GM12872 (cell line): Measurements from ENCODE around the gene IER5L.
A peak's percentile ranks its signal among the peaks of the same experiment; 100 is the strongest.

Source experiments
- TF ChIP-seq, protein P1 (sequence below): IDR thresholded peaks from 3 replicates; pipeline ENCODE4 v1.5.1; 2011; ENCODE audit warnings: low read depth, mild to moderate bottlenecking, low read length, moderate library complexity; ENCODE audit not compliant: insufficient read depth

Gene IER5L

DNA sequence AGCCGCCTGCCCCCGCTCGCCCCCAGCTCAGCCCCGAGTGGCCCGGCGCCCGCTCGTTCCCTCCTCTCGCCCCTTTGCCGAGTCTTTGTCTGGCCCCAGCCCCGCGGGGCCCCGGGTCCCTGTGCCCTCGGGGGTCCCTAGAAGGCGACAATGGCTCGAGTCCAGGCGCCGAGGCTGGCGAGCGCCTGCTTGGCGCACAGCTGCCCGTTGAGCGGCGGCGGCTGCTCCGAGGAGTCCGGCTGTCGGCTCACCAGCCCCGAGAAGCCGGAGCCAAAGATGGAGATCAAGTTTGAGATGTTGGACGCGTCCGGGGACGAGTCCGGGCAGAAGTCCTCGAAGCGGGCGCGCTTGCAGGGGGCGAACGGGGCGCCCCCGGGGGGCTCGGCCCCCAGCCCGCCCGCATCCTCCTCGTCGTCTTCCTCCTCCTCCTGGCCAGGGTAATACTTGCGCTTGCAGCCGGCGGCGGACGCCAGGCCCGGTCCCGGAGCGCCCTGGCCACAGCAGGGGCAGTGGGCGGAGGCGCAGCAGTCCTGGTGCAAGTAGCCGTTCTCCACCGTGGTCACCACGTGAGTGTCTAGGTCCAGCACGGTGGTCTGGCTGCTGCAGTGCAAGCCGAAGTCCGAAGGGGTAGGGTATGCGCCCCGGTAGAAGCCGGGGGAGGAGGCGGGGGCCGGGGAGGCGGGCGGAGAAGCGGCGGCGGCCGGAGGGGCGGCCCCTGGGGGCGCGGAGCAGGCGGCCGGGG, 1.2 kb downstream of the IER5L start:
- TF ChIP-seq, protein P1, sequence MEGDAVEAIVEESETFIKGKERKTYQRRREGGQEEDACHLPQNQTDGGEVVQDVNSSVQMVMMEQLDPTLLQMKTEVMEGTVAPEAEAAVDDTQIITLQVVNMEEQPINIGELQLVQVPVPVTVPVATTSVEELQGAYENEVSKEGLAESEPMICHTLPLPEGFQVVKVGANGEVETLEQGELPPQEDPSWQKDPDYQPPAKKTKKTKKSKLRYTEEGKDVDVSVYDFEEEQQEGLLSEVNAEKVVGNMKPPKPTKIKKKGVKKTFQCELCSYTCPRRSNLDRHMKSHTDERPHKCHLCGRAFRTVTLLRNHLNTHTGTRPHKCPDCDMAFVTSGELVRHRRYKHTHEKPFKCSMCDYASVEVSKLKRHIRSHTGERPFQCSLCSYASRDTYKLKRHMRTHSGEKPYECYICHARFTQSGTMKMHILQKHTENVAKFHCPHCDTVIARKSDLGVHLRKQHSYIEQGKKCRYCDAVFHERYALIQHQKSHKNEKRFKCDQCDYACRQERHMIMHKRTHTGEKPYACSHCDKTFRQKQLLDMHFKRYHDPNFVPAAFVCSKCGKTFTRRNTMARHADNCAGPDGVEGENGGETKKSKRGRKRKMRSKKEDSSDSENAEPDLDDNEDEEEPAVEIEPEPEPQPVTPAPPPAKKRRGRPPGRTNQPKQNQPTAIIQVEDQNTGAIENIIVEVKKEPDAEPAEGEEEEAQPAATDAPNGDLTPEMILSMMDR = no peak

DNA sequence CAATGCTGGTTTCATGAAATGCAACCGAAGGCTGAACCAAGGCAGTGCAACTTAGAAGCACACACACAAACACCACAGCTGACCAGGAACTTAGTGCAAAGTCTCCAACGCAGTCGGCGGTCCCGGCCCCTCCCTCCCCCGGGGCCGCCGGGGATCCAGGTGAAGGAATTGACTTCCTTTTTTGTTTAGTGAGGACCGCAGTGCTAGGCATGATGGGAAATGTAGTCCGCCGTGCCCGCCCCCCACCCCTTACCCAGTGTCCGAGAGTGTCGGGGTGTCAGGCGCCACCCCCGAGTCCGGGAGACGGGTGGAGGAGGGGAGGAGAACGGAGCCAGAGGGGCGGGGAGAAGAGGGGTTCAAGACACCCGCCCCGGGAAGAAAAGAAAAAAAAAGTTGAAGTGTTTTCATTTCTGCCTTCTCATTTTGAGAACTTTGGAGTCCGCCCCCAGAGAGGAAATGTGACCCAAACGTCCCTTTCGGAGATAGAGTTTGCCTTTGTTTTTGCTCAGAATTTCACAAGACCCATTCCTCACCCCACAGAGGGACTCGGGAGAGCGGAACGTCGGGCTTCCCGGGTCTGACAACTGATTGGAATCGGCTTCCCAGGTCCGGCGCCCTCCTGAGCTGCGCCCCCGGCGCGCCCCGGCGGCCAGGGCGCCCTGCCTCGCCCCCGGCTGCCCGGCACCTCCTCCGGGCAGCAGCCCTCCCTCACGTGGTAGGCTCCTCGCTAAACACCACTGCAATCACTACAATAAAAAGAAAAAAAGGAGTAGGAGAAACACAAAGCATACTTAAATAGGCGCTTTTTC, 2.0 kb downstream of the IER5L start:
- TF ChIP-seq, protein P1 = no peak

DNA sequence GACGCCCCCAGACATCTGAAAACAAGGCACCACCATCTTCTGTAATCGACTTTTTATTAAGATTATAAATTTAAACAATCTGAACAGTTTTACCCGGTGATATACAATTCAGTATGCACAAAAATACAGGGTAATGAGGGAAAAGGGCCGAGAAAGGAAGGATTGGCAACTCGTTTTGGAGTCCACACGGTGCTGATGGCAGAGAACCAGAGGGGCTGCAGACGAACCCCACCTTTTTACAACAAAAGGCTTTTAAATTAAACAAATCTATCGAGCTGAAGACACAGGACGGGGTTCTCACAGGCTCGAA, 2.6 kb downstream of the IER5L start:
- TF ChIP-seq, protein P1 = no peak

DNA sequence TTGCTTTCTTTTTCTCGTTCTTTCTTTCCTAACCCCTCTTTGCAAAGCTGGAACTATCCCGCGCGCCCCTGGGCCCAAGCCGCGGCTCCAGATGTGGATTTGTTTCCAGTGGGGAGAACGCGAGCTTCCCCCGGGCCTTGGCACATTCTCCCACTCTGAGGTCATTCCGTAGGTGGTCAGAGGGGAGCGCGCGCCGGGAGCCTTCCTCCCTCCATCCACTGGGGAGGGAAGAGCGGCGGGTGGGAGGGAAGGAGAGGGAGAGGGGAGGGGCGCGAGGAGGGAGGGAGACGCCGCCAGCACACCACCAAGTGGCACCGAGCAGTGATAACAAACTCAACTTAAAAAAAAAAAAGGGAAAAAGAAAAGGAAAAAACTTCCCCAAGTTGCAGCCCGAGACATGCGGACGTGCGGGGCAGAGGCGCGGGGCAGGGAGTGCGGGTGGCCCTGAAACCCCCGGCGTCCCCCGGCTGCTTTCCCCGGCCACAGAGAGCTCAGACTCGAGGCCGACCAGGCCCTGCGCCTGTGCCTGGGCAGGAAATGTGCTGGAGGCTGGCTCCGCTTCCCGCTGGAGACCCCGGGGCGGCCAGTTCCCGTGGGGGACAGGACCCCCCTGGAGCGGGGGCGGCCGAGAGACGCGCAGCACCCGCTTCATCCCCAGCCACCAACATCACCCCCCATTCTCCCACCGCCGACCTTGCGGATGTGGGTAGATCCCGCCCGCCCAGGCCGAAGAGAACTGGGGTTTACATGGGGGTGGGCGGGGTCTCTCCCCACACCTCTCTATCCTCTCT, 3.1 kb downstream of the IER5L start:
- TF ChIP-seq, protein P1 = no peak

DNA sequence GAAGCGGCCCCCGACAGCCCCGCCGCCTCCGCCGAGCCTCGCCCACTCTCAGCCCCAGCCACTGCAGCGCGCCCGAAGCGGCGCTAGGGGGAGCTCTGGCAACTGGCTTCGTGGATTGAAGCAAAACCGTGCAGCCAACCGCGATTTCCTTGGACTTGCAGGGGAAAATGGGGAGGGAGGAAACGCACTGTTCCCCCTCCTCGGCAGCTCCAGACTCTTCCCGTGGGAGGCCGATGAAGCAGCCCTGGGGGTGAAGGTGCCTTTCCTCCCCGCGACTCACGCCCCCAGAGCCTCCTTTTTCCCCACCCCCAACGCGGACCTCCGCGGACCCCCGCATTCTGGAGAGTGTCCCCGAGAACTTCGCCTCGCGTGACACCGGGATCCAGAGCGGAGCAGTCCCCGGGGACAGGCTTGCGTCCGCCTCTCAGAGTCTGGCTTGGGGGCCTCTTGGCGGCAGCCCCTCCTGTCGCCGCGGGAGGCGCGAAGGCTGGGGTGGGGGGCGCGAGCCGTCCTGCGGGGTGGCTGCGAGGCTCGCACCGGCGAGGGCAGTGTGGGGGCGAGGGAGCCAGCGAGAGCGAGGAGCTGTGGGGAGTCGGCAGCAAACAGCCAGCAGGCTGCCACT, 3.8 kb downstream of the IER5L start:
- TF ChIP-seq, protein P1 = peak; percentile 99

DNA sequence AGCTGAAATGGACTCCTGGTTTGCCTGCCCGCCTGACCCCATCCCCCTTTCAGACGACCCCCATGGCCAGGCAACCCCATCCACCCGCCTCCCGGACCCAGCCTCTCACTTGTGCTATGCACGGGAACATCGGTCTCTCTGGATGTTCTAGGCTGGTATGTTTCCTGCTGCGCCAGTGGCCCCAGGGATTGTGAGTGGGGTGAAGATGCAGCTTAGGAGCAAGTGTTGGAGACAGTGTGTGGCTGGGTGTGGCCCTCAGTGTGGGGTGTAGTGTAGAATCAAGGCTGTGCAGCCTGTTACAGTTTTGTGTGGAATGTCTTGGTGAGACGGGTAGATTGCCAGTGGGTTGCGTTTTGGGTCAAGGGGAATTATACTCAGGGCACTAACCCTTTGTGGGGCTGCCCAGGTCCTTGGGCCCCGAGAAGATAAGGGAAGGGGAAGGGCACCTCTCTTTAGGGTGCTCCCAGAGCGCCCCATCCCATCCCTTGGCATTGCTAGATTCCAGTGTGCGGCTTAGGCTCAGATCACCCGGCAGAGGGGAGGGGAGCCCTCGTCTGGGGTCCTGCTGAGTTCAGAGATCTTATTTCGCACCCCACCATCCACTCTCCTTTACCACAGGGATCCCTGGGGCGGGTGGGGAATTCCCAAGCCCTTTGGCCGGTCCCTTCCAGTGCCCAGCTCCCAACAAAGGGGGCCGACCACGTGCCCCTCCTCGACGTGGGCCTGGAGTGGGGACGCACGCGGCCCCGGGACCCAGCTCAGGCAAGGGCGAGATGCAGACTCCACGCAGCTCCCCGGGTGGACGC, 4.6 kb downstream of the IER5L start:
- TF ChIP-seq, protein P1 = no peak
